ENCODE data around the gene KAT6B.

The KAT6B gene

DNA sequence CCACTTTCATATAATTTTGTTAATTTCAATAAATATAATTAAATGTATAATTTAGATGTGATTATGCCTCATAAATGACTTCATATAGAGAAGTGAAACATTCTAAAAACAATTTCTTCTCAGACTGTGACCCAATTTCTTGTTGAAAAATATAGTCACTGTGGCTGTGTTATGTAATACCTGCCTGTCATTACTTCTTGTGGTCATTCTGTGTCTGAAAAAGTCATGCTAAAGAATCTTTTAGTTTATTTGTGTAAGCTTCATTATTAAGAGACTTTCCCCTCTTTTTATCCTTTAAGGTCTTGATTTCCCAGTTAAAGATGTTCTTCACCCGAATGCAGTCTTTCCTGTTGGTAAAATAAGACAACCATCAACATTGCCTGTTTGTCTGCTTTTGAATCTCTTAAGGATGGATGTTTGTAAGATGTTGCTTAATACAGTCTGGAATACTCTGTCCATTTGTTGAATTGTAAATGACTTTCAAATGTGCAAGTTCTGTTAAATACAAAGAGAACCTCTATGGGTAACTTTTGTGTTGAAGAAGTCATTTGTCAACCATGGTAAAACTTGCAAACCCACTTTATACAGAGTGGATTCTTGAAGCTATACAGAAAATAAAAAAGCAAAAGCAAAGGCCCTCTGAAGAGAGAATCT is 16.0 kb downstream of the KAT6B start:
- no peak overlapping the region for H3K4me3 ChIP-seq (ENCODE audit: low read depth, low read length)
- ChIA-PET POLR2A (interaction anchor here (0.6 kb wide), 2 partner anchors 9 to 1563 kb away, joined by 3 read pairs; no protein-coding TSS in a partner anchor), CTCF (interaction anchor here (1.0 kb wide), 1 partner anchor 13 kb away, joined by 3 read pairs; no protein-coding TSS in a partner anchor)
- H3K4me1 ChIP-seq (ENCODE audit: control insufficient read depth, insufficient read depth, low read length) = peaks cover 7% of the 10 kb centered on the region
- no peaks in the 10 kb centered on the region for H3K9me3 ChIP-seq (ENCODE audit: control insufficient read depth, insufficient read depth, low read depth, low read length)
- TF ChIP-seq, protein P1, sequence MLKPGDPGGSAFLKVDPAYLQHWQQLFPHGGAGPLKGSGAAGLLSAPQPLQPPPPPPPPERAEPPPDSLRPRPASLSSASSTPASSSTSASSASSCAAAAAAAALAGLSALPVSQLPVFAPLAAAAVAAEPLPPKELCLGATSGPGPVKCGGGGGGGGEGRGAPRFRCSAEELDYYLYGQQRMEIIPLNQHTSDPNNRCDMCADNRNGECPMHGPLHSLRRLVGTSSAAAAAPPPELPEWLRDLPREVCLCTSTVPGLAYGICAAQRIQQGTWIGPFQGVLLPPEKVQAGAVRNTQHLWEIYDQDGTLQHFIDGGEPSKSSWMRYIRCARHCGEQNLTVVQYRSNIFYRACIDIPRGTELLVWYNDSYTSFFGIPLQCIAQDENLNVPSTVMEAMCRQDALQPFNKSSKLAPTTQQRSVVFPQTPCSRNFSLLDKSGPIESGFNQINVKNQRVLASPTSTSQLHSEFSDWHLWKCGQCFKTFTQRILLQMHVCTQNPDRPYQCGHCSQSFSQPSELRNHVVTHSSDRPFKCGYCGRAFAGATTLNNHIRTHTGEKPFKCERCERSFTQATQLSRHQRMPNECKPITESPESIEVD (tag by site-specific recombination; IDR thresholded peaks at IDR 0.05) = 0 out of 2 replicates have a peak, but pooled peaks have one; percentile 21
- TF ChIP-seq, protein P2, sequence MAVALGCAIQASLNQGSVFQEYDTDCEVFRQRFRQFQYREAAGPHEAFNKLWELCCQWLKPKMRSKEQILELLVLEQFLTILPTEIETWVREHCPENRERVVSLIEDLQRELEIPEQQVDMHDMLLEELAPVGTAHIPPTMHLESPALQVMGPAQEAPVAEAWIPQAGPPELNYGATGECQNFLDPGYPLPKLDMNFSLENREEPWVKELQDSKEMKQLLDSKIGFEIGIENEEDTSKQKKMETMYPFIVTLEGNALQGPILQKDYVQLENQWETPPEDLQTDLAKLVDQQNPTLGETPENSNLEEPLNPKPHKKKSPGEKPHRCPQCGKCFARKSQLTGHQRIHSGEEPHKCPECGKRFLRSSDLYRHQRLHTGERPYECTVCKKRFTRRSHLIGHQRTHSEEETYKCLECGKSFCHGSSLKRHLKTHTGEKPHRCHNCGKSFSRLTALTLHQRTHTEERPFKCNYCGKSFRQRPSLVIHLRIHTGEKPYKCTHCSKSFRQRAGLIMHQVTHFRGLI (tag by site-specific recombination; IDR thresholded peaks at IDR 0.05) = no peak
- H3K36me3 ChIP-seq (ENCODE audit: control insufficient read depth in 2 of 2, insufficient read depth in 1 of 2, low read length in 2 of 2) = peaks cover 0 to 10% of the 10 kb centered on the region in 2 experiments; a peak in 1 of 3 replicates
- H3K27ac ChIP-seq (ENCODE audit: extremely low read depth, low read depth, low read length) = no peak overlapping the region

- no peaks in the 10 kb centered on the region for H3K9me3 ChIP-seq (ENCODE audit: control insufficient read depth, insufficient read depth, low read depth, low read length)
- no peak overlapping the region for H3K4me3 ChIP-seq (ENCODE audit: low read depth, low read length)
- CTCF ChIA-PET = no interaction called here
- no peak overlapping the region for H3K27ac ChIP-seq (ENCODE audit: extremely low read depth, low read depth, low read length)
- H3K36me3 ChIP-seq (ENCODE audit: control insufficient read depth in 2 of 2, insufficient read depth in 1 of 2, low read length in 2 of 2) = peaks cover 0 to 10% of the 10 kb centered on the region in 2 experiments; a peak in 2 of 3 replicates
- TF ChIP-seq RBAK (tag by site-specific recombination; IDR thresholded peaks at IDR 0.05) = no peak
- TF ChIP-seq, protein P1 (tag by site-specific recombination; IDR thresholded peaks at IDR 0.05) = peak; percentile 74
- no peaks in the 10 kb centered on the region; the same call in 1 of the 2 replicates for H3K4me1 ChIP-seq (ENCODE audit: control insufficient read depth, insufficient read depth, low read length)
- POLR2A ChIA-PET = no interaction called here
These were observed 20.6 kb downstream of the KAT6B start for GRCh38 chr10:74846958-74847357.

GRCh38 chr10:74851831-74852230 is 25.4 kb downstream of the KAT6B start:
- CTCF ChIA-PET = no interaction called here
- POLR2A ChIA-PET = interaction anchor here (0.7 kb wide), 1 partner anchor 10 kb away, joined by 3 read pairs; no protein-coding TSS in a partner anchor

More at GRCh38 chr10:74851831-74852230, 25.4 kb downstream of the KAT6B start:
- H3K4me3 ChIP-seq (ENCODE audit: low read depth, low read length) = no peak overlapping the region
- H3K4me1 ChIP-seq (ENCODE audit: control insufficient read depth, insufficient read depth, low read length) = no peaks in the 10 kb centered on the region; the same call in 1 of the 2 replicates
- H3K9me3 ChIP-seq (ENCODE audit: control insufficient read depth, insufficient read depth, low read depth, low read length) = no peaks in the 10 kb centered on the region
- H3K27ac ChIP-seq (ENCODE audit: extremely low read depth, low read depth, low read length) = no peak overlapping the region
- TF ChIP-seq ZNF138 (tag by site-specific recombination; IDR thresholded peaks at IDR 0.05; ENCODE audit: borderline replicate concordance) (no peak), ZNF791 (tag by site-specific recombination; IDR thresholded peaks at IDR 0.05) (no peak), ZEB2 (tag by site-specific recombination; IDR thresholded peaks at IDR 0.05) (no peak), ZSCAN23 (tag by site-specific recombination; IDR thresholded peaks at IDR 0.05) (no peak), ZBTB44 (tag by site-specific recombination; IDR thresholded peaks at IDR 0.05) (no peak), GLIS2 (tag by site-specific recombination; IDR thresholded peaks at IDR 0.05) (no peak), KLF7 (tag by site-specific recombination; IDR thresholded peaks at IDR 0.05; ENCODE audit: borderline replicate concordance) (no peak), ZNF843 (tag by site-specific recombination; IDR thresholded peaks at IDR 0.05) (no peak), ZNF354C (tag by site-specific recombination; IDR thresholded peaks at IDR 0.05; ENCODE audit: borderline replicate concordance, low read depth) (no peak), ZNF830 (tag by site-specific recombination; IDR thresholded peaks at IDR 0.05; ENCODE audit: low read depth) (no peak), SALL2 (tag by site-specific recombination; IDR thresholded peaks at IDR 0.05; ENCODE audit: borderline replicate concordance) (no peak), FEZF1 (tag by site-specific recombination; IDR thresholded peaks at IDR 0.05) (no peak)
- TF ChIP-seq, protein P3, sequence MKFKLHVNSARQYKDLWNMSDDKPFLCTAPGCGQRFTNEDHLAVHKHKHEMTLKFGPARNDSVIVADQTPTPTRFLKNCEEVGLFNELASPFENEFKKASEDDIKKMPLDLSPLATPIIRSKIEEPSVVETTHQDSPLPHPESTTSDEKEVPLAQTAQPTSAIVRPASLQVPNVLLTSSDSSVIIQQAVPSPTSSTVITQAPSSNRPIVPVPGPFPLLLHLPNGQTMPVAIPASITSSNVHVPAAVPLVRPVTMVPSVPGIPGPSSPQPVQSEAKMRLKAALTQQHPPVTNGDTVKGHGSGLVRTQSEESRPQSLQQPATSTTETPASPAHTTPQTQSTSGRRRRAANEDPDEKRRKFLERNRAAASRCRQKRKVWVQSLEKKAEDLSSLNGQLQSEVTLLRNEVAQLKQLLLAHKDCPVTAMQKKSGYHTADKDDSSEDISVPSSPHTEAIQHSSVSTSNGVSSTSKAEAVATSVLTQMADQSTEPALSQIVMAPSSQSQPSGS (tag by site-specific recombination; IDR thresholded peaks at IDR 0.05; ENCODE audit: low read depth) = no peak
- H3K36me3 ChIP-seq (ENCODE audit: control insufficient read depth in 2 of 2, insufficient read depth in 1 of 2, low read length in 2 of 2) = no peaks in the 10 kb centered on the region; a peak in 1 of 3 replicates

Measured in HEK293 (cell line).